ENCODE measurements around the gene ZBTB45.
A peak's percentile ranks its signal among the peaks of the same experiment; 100 is the strongest.
"Not testable (repeated sequence)": the region's sequence is repeated elsewhere in the genome, so short reads cannot be mapped to it uniquely, and the experiment has no call there.

ZBTB45 gene

DNA sequence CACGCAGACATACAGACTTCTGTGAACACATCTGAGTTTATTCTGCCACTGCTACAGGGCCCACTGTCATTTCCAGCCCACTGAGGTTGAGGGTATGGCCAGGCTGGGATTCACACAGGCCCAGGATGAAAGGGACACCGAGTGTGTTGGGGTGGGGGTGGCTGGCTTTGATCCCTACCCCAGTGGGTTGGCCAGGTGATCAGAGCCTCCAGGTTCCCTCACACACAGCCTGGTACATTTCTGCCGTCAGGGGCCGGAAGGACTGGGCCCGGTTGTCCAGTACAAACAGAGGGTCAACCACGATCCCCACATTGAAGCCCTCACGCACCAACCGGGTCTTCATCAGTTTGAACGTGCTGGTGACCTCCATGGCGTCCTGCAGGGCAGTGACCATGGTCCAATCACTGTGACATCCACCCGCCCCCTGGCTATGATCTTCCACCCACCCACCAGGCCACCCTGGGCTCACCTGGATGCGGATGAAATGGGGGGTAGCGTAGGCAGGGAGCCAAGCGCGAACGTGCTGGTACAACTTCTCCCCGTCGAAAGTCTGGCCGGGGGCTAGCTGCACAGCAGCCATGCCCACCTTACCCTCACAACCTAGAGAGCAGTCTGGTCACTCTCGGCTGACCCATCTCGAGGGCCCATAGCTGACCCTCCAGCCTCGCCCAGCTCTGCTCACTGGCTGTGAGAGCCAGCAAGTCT lies 21.1 kb downstream of the ZBTB45 start:
- peaks cover 11% of the 10 kb centered on the region for H3K9me3 Mint-ChIP-seq
- CTCF ChIA-PET, result no interaction called here
- H3K27me3 Mint-ChIP-seq, result peaks cover 16% of the 10 kb centered on the region
- H3K36me3 Mint-ChIP-seq, result peaks cover 15% of the 10 kb centered on the region
- DNase-seq, result no peak
- peak overlapping the region; percentile 88 for H3K4me3 Mint-ChIP-seq
- H3K4me1 Mint-ChIP-seq, result peaks cover 24% of the 10 kb centered on the region
- peak overlapping the region; percentile 88 for H3K27ac Mint-ChIP-seq

DNA sequence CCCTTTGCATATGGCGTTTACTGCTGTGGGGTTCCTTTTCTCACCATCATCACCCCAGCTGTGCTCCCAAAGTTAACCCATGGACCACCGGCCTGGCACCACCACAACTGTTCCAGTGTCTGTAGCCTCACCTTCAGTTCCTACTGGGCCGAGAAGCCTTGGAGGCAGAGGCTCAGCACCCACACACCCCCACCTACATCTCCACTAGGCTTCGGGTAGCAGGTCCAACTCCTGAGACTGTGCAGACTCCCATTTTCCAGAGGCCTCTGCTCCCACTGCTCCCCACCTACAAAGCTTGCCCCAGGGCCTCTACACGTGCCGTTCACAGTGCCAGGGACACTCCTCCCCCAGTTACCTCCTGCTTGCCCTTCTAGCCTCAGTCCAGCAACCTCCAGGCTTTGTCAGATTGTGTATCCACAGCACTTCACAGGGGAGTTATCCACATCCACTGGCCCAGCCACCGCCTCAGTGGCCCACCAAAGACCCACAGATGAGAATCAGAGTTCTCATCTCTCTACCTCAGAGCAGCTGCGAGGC lies 21.9 kb downstream of the ZBTB45 start:
- CTCF ChIA-PET, result no interaction called here
- H3K27me3 Mint-ChIP-seq, result peaks cover 16% of the 10 kb centered on the region
- peaks cover 11% of the 10 kb centered on the region for H3K9me3 Mint-ChIP-seq
- peak overlapping the region; percentile 50 for H3K4me3 Mint-ChIP-seq
- no peak for DNase-seq
- peaks cover 15% of the 10 kb centered on the region for H3K36me3 Mint-ChIP-seq
- peak overlapping the region; percentile 42 for H3K27ac Mint-ChIP-seq
- H3K4me1 Mint-ChIP-seq, result peaks cover 24% of the 10 kb centered on the region

DNA sequence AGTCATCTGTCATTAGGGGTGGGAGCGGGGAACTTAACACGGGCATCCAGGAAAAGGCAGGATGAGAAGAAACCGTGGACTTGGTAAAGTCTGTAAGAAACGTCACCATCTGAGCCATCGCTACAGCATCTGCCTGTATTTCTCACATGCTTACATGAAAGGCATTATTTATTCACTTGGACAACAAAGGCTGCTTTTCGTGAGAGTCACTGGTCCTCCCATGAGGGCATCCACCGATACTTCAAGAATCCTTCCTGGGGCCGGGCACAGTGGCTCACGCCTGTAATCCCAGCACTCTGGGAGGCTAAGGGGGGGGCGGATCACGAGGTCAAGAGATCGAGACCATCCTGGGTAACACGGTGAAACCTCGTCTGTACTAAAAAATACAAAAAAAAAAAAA lies 27.3 kb downstream of the ZBTB45 start:
- Mint-ChIP-seq H3K27ac (no peak overlapping the region), H3K36me3 (peaks cover 1% of the 10 kb centered on the region), H3K27me3 (no peaks in the 10 kb centered on the region), H3K4me1 (peaks cover 7% of the 10 kb centered on the region), H3K4me3 (no peak overlapping the region), H3K9me3 (no peaks in the 10 kb centered on the region)
- DNase-seq, result no peak
- CTCF ChIA-PET, result no interaction called here

DNA sequence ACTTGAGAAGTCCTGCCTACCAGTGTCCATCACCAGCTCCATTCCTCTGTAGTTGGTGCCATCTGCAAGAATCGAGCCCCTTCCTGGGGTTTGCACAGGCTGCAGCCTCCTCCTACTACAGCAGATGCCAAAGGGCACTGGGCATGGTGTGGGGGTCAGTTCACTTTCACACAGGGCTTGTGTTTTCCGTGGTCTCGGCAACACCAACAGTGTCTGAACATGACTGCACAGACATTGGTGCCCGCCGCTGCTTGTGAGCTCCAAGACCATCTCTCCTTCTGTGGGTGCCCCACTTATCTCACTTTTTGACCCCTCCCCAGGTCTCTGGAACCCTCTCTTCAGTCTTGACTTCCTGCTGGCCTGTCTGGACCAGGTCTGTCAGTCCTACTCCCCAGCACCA lies 28.2 kb downstream of the ZBTB45 start:
- H3K9me3 Mint-ChIP-seq, result no peaks in the 10 kb centered on the region
- peaks cover 7% of the 10 kb centered on the region for H3K4me1 Mint-ChIP-seq
- H3K27ac Mint-ChIP-seq, result no peak overlapping the region
- no peaks in the 10 kb centered on the region for H3K36me3 Mint-ChIP-seq
- no peak for DNase-seq
- H3K4me3 Mint-ChIP-seq, result no peak overlapping the region
- H3K27me3 Mint-ChIP-seq, result no peaks in the 10 kb centered on the region
- CTCF ChIA-PET, result no interaction called here

DNA sequence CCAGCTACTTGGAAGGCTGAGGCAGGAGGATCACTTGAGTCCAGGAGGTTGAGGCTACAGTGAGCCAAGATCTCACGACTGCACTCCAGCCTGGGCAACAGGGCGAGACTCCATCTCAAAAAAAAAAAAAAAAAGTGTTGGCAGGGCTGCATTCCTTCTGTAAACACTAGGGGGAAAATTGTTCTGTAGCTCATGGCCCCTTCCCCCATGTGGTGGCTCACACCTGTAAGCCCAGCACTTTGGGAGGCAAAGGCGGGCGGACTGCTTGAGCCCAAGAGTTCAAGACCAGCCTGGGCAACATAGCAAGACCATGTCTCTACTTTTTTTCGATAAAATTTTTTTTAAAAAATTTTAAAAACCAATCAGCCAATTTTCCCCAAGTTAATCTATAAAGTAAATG lies 35.3 kb downstream of the ZBTB45 start:
- H3K9me3 Mint-ChIP-seq, H3K27ac Mint-ChIP-seq, H3K4me3 Mint-ChIP-seq, H3K4me1 Mint-ChIP-seq, H3K36me3 Mint-ChIP-seq, DNase-seq, H3K27me3 Mint-ChIP-seq: not testable (repeated sequence)
- CTCF ChIA-PET, result interaction anchor here (1.0 kb wide), 1 partner anchor 36 kb away, joined by 3 read pairs; the partner anchor contains the start of gene ZBTB45

DNA sequence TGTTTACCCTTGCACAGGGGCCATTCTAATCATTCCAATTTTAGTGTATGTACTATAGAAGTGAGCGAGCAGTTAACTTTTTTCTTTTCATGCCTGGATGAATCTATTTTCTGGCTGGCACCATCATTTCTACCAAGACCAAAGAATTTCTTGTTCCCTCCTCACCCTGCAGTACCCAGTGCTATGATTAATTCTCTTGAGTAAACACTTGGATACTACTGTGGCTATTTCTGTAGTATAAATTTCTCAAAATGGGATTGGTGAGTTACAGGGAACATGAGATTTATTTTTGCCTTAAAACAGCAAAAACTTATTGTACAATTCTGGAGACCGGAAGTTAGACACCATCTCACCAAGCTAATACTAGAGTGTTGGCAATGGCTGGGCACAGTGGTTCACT lies 35.8 kb downstream of the ZBTB45 start:
- CTCF ChIA-PET, result interaction anchor here (1.0 kb wide), 1 partner anchor 36 kb away, joined by 3 read pairs; the partner anchor contains the start of gene ZBTB45
- H3K27ac Mint-ChIP-seq, result no peak overlapping the region
- H3K4me1 Mint-ChIP-seq, result peaks cover 2% of the 10 kb centered on the region
- no peak for DNase-seq
- peaks cover 2% of the 10 kb centered on the region for H3K36me3 Mint-ChIP-seq
- no peak overlapping the region for H3K4me3 Mint-ChIP-seq
- H3K27me3 Mint-ChIP-seq, result no peaks in the 10 kb centered on the region
- H3K9me3 Mint-ChIP-seq, result no peaks in the 10 kb centered on the region

DNA sequence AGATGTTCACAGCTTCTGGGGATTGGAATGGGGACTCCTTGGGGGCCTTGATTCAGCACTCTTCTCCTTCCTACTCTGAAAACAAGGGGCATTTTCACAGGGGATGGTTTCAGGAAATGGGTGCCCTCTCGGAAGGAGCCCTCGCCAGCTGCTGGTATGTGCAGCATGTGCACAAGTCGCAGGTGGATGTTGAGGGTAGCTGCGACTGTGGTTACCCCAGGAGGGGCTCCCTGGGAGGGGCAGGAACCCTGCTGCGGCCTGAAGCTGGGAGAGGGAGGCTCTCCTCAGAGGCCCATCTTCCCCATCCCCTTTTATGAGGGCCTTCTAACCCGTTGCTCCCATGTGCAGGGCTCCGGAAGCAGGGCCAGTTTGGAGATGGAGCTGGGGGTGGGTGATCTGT lies 37.2 kb downstream of the ZBTB45 start:
- H3K9me3 Mint-ChIP-seq, result no peaks in the 10 kb centered on the region
- peaks cover 2% of the 10 kb centered on the region for H3K36me3 Mint-ChIP-seq
- H3K27me3 Mint-ChIP-seq, result no peaks in the 10 kb centered on the region
- no peak for DNase-seq
- H3K27ac Mint-ChIP-seq, result peak overlapping the region; percentile 79
- H3K4me3 Mint-ChIP-seq, result no peak overlapping the region
- H3K4me1 Mint-ChIP-seq, result peaks cover 3% of the 10 kb centered on the region
- CTCF ChIA-PET, result no interaction called here

DNA sequence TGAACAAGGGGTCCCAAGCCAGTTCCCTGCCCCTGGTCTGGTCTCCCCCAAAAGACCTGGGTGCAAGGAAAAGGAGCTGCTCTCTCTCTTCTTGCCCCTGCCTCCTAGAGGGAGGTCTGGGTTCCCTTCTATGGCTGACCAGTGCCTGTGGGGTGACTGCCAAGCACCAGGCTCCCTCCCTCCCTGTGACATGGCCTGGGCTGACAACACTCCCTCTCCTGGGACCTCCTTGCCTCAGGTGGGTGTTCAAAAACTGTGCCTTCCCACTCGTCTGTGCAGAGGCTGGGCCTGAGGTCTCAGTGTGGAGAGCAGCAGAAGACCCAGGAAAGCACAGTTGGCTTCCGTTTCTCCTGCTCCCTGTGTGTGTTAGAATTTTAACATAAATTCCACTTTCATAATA lies 38.8 kb downstream of the ZBTB45 start:
- H3K9me3 Mint-ChIP-seq, result no peaks in the 10 kb centered on the region
- DNase-seq, result no peak
- peaks cover 14% of the 10 kb centered on the region for H3K4me1 Mint-ChIP-seq
- H3K27me3 Mint-ChIP-seq, result no peaks in the 10 kb centered on the region
- H3K4me3 Mint-ChIP-seq, result no peak overlapping the region
- peaks cover 2% of the 10 kb centered on the region for H3K36me3 Mint-ChIP-seq
- peak overlapping the region; percentile 64 for H3K27ac Mint-ChIP-seq
- CTCF ChIA-PET, result no interaction called here

DNA sequence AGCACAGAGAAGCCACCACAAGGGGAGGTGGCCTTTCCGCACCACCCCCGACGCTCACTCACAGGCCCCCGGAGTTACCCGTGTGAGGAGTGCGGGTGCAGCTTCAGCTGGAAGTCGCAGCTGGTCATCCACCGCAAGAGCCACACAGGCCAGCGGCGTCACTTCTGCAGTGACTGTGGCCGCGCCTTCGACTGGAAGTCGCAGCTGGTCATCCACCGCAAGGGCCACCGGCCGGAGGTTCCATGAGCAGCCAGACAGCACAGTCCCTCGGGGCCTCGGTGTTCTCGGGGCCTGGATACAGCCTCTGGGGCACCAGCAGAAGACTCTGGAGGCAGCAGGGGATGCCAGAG lies 39.2 kb downstream of the ZBTB45 start:
- Mint-ChIP-seq H3K27ac (no peak overlapping the region), H3K27me3 (no peaks in the 10 kb centered on the region), H3K36me3 (peaks cover 2% of the 10 kb centered on the region), H3K9me3 (no peaks in the 10 kb centered on the region), H3K4me1 (peaks cover 17% of the 10 kb centered on the region), H3K4me3 (no peak overlapping the region)
- no peak for DNase-seq
- CTCF ChIA-PET, result no interaction called here

DNA sequence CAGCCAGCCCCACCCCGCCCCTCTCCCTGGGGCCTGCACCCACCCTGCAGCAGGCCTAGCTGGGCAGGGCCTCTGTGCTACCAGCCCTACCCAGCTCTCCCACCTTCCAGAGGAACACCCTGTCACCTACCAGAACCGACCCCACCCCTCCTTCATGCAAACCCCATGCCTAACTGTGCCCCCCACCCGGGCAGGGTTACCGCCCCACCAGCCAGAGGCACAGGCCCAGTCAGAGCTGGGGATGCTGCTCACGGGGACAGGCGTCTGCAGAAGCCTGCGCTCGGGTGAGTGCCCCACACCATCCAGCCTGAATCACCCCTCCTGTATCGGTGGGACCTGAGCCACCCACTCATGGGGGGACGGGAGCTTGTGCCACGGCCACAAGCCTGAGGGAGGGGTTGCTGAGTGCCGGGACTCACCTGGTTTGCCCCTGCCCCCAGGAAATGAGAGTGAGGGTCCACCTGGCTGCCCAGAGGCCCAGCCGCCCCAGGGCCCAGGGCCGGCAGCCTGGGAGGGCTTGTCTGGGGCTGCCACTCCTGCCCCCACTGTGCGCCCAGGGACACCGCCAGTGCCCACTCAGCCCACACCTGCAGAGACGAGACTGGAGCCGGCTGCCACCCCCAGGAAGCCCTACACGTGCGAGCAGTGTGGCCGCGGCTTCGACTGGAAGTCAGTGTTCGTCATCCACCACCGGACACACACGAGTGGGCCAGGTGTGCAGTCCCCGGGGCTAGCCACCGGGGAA lies 39.7 kb downstream of the ZBTB45 start:
- CTCF ChIA-PET, result no interaction called here
- Mint-ChIP-seq H3K36me3 (peaks cover 2% of the 10 kb centered on the region), H3K27ac (no peak overlapping the region), H3K9me3 (no peaks in the 10 kb centered on the region), H3K4me3 (no peak overlapping the region), H3K27me3 (no peaks in the 10 kb centered on the region), H3K4me1 (peaks cover 22% of the 10 kb centered on the region)
- no peak for DNase-seq

DNA sequence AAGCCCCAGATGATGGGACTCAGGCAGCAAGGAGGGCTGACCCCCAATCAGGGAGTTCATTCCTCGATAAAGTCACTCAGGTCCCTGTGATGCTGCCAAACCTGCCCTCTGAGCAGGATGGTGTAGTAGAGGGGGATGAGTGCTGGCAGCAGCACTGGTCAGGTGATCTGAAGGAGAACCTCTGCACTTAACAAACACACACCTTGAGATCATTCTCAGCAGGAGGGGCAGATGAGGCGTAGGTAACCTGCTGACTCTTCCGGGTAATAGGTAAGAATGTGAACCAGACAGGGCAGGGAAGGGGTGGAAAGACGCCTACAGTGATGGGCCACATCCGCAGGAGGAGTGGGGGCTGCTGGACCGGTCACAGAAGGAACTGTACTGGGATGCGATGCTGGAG lies 40.3 kb downstream of the ZBTB45 start:
- DNase-seq, result no peak
- CTCF ChIA-PET, result no interaction called here
- H3K4me1 Mint-ChIP-seq, result peaks cover 29% of the 10 kb centered on the region
- no peaks in the 10 kb centered on the region for H3K27me3 Mint-ChIP-seq
- no peak overlapping the region for H3K4me3 Mint-ChIP-seq
- no peak overlapping the region for H3K27ac Mint-ChIP-seq
- peaks cover 2% of the 10 kb centered on the region for H3K36me3 Mint-ChIP-seq
- H3K9me3 Mint-ChIP-seq, result no peaks in the 10 kb centered on the region

DNA sequence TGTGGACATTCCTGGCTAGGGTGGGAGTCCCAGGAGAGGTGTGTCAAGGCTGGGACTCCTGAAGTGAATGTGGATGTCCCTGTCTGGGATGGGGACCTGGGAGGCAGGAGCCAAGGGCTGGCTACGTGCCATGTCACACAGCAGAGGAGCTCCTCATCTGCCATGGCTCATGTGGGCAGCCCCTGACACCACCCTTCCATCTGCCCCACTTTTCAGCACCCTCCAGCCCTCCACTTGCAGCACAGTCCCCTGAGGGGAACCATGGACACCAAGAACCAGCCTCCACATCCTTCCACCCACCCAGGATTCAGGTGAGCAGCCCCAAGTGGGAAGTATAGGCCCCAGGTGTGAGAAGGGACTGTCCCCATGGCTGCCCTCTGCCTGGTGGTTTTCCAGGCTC lies 41.7 kb downstream of the ZBTB45 start:
- Mint-ChIP-seq H3K27ac (no peak overlapping the region), H3K36me3 (peaks cover 3% of the 10 kb centered on the region), H3K9me3 (no peaks in the 10 kb centered on the region), H3K4me1 (peaks cover 34% of the 10 kb centered on the region), H3K4me3 (no peak overlapping the region), H3K27me3 (no peaks in the 10 kb centered on the region)
- CTCF ChIA-PET, result no interaction called here
- no peak for DNase-seq

DNA sequence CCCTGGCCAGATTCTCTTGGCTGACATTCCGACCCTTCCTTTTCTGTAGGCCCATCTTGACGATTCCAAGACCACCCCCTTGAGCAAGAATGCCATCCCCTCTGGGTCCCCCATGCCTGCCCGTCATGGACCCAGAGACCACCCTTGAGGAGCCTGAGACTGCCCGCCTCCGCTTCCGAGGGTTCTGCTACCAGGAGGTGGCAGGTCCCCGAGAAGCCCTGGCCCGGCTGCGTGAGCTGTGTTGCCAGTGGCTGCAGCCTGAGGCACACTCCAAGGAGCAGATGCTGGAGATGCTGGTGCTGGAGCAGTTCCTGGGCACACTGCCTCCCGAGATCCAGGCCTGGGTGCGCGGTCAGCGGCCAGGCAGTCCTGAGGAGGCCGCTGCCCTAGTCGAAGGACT lies 42.5 kb downstream of the ZBTB45 start:
- CTCF ChIA-PET, result no interaction called here
- H3K27me3 Mint-ChIP-seq, result no peaks in the 10 kb centered on the region
- H3K36me3 Mint-ChIP-seq, result peaks cover 7% of the 10 kb centered on the region
- DNase-seq, result no peak
- peaks cover 34% of the 10 kb centered on the region for H3K4me1 Mint-ChIP-seq
- peak overlapping the region; percentile 98 for H3K27ac Mint-ChIP-seq
- H3K9me3 Mint-ChIP-seq, result no peaks in the 10 kb centered on the region
- H3K4me3 Mint-ChIP-seq, result peak overlapping the region; percentile 94

DNA sequence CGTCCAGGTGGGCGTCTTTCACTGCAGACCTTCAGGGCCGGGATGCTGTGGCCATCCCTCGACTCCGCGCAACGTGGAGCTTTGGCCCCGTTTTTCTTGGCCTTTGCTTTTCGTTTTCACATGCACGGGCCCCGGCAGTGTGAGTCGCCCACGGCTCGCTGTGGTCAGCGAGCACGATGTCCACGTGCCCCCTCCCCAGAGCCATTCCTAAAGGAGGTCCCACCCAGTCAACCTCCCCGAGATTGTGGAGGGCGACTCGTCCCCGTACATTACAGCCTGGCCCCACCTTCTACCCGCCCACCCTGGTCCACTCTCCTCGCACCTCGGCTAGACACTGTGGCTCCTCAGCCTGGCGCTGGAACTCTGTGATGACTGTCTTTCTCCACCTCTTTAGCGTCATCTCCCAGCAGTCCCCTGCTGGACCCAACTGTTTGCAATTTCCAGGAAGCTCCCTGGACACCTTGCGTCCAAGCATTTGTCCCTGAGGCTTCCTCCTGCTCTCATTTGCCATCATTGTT lies 43.1 kb downstream of the ZBTB45 start:
- Mint-ChIP-seq H3K9me3 (no peaks in the 10 kb centered on the region), H3K36me3 (peaks cover 7% of the 10 kb centered on the region), H3K27me3 (no peaks in the 10 kb centered on the region), H3K4me3 (peak overlapping the region; percentile 94), H3K27ac (peak overlapping the region; percentile 98), H3K4me1 (peaks cover 34% of the 10 kb centered on the region)
- peak; percentile 35 for DNase-seq
- CTCF ChIA-PET, result no interaction called here

Data from activated naive CD4-positive, alpha-beta T cell treated with anti-CD3 and anti-CD28 coated beads, Interleukin-2, amount 10 ng/mL, durations not matched to agents 7 days and 5 days (primary cell).